Stimulated activated CD8-positive, alpha-beta memory T cell treated with anti-CD3 and anti-CD28 coated beads, Interleukin-7, amount 100 ng/mL, for 4 hours (primary cell): ENCODE measurements around the gene NLRP2B.
"Not testable (repeated sequence)": the region's sequence is repeated elsewhere in the genome, so short reads cannot be mapped to it uniquely, and the experiment has no call there.

ENCODE experiments used
- DNase-seq, 2 donors: peaks; one replicate each; pipeline ENCODE4 v3.0.0-alpha.2; 2020; ENCODE audit warnings: low read depth in 2 of 2

Gene NLRP2B

GRCh38 chrX:57680160-57680559 is at the start of gene NLRP2B:
Gene NLRP2B, minus strand, starts transcription at chrX:57680260.
- no peak for DNase-seq

- not testable (repeated sequence) for DNase-seq
Measured at GRCh38 chrX:57725995-57726394, 45.9 kb upstream of the NLRP2B start.

- DNase-seq, result no peak
Measured at GRCh38 chrX:57681341-57681740, 1.3 kb upstream of the NLRP2B start.

- no peak for DNase-seq
Measured at GRCh38 chrX:57678686-57679428, 1.2 kb downstream of the NLRP2B start.

- DNase-seq, result no peak
Measured at GRCh38 chrX:57677132-57677858, 2.8 kb downstream of the NLRP2B start.

- no peak for DNase-seq
Measured at GRCh38 chrX:57675320-57675719, 4.7 kb downstream of the NLRP2B start.

GRCh38 chrX:57674861-57675260 is 5.2 kb downstream of the NLRP2B start:
- no peak for DNase-seq

DNA sequence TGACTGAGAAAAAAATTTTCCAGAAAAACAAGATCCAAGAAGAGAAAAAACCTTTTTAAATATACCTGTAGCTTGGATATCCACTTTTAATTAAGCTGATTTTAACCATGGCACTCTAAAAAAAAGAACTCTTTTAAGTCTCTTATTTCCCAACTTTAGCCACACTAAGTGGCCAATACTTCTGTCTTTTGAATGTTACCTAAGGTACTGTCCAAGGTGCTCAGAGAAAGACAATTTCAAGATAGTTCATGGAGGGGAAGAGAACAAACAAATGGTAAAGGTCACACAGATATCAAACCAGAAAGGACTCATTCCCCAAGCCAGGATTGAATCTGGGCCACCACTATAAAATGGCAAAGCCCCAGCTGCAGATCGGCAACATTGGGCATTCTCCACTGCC is 10.1 kb downstream of the NLRP2B start:
- no peak for DNase-seq

DNA sequence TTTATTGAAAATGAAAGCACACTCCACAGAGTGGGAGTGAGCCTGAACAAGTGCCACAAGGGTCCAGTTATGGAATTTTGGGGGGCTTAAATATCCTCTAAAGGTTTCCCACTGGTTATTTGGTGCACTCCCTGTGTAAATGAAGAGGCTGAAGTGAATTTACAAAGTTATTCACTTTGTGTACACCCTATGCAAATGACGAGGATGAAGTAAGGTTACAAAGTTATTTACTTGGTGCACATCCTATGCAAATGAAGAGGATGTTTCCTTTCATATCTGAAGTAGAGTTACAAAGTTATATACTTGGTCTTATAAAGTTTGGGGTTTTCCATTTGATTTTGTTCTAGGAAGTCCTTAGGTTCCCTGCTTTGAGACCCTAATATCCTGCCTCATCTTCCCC is 13.1 kb downstream of the NLRP2B start:
- DNase-seq, result no peak

GRCh38 chrX:57655065-57655464 is 25.0 kb downstream of the NLRP2B start:
- no peak for DNase-seq

- no peak for DNase-seq
Measured at GRCh38 chrX:57652705-57653104, 27.4 kb downstream of the NLRP2B start.

- DNase-seq, result no peak
Measured at GRCh38 chrX:57651169-57651919, 28.7 kb downstream of the NLRP2B start.

DNA sequence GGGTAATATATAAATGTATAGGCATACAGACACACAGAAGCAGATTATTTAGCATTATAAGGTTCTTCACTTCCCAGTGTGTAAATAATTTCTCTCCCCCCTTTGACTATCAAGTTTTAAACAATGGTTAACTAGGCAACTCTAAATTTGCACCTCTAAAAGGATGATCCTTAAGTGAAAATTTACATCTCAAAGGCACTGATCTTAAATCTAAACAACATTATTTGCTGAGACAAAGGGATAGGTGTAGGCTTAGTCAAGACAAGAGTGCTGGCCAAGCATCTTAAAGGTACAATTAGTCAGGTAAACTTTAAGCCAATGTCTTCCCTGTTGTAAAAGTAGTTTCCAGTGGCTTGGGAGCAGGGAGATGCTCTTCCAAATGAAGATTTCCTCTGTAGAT is 33.0 kb downstream of the NLRP2B start:
- DNase-seq, result no peak

- no peak for DNase-seq
Measured at GRCh38 chrX:57643698-57644097, 36.4 kb downstream of the NLRP2B start.

DNA sequence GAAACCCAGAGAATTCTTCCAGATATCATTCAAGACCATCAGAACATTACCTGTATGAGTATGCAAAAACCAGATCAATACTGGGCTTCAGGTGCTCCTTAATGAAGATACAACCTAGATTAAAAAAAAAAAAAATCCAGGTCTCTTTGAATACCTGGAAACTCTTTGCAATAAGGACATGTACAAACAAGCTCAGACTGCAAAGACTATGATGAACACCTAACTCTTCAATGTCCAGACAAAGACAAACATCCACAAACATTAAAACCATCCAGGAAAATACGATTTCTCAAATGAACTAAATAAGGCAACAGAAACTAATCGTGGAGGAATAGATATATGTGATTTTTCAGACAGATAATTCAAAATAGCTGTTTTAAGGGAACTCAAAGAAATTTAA is 38.7 kb downstream of the NLRP2B start:
- DNase-seq, result no peak

GRCh38 chrX:57640674-57641016 is 39.4 kb downstream of the NLRP2B start:
- no peak for DNase-seq

- DNase-seq, result not testable (repeated sequence)
Measured at GRCh38 chrX:57629438-57629837, 50.6 kb downstream of the NLRP2B start.
